LNCAP (cell line): ENCODE measurements around the gene LBR.

ENCODE experiments used
- CTCF ChIP-seq: fragments of 450-650 bp; IDR thresholded peaks from 2 replicates; pipeline ENCODE4 v1.5.1; 2017; ENCODE audit warnings: mild to moderate bottlenecking

LBR gene

GRCh38 chr1:225471453-225472301, 43.8 kb upstream of the LBR start:
- no peak for TF ChIP-seq CTCF

- no peak for TF ChIP-seq CTCF
These were observed 43.2 kb upstream of the LBR start for GRCh38 chr1:225471109-225471452.

- TF ChIP-seq CTCF = no peak
These were observed 42.6 kb upstream of the LBR start for GRCh38 chr1:225470211-225471108.

GRCh38 chr1:225469051-225469450, 41.2 kb upstream of the LBR start:
- TF ChIP-seq CTCF = no peak

- TF ChIP-seq CTCF = no peak
These were observed 40.6 kb upstream of the LBR start for GRCh38 chr1:225468270-225469020.

- no peak for TF ChIP-seq CTCF
These were observed 39.6 kb upstream of the LBR start for GRCh38 chr1:225467193-225468020.

GRCh38 chr1:225466848-225467192, 39.0 kb upstream of the LBR start:
- no peak for TF ChIP-seq CTCF
